A549 (cell line): ENCODE measurements around the gene CA10. TPM values are rescaled to one million over a fixed set of nuclear protein-coding genes. Genes with fewer than 3 reads are reported as not detected.

Experiments used
- ATAC-seq, 2 experiments: fragments of 200-7000 bp in 1 of 2; fragments of >200 bp in 1 of 2; cut with Nextera tagmentation in 1 of 2; cut with Tn5 transposase in 1 of 2; 3 replicates each; pipeline versions ENCODE4 v1.8.0 to v1.9.1; 2018 to 2020; ENCODE audit warnings: mild to moderate bottlenecking in 1 of 2, moderate library complexity in 1 of 2
- CTCF ChIA-PET: fragments of 300-600 bp; sonication (Branson Sonifier 250); formaldehyde crosslinking; extraction: SDS; loops from one replicate; lab custom pipeline; 2021; ENCODE audit warnings: antibody characterized with exemption, inconsistent platforms; lab: Yijun Ruan, JAX
- POLR2A ChIA-PET: fragments of 350-600 bp; formaldehyde crosslinking; extraction: SDS; loops from one replicate; lab custom pipeline; 2021; ENCODE audit warnings: antibody characterized with exemption, inconsistent platforms; lab: Yijun Ruan, JAX
- DNase-seq, 2 experiments: peaks; one replicate each; pipeline versions ENCODE4 v3.0.0 to v3.0.0-alpha.2; 2011 to 2016; ENCODE audit warnings: low read depth in 1 of 2, low spot score in 1 of 2
- FAIRE-seq: peaks from 2 replicates; lab custom pipeline; 2011; peaks lifted over from hg19 to GRCh38; lab: Jason Lieb, UNC
- H3K27ac ChIP-seq, 2 experiments: fragments of >200 bp; sonication (Bioruptor Twin); formaldehyde crosslinking; 3 replicates each; pipeline ENCODE4 v1.5.1; 2016 to 2017
- H3K4me1 ChIP-seq: fragments of >200 bp; sonication (Bioruptor Twin); formaldehyde crosslinking; 3 replicates; pipeline ENCODE4 v1.6.1; 2016
- H3K4me2 ChIP-seq: fragments of >200 bp; sonication (Bioruptor Twin); formaldehyde crosslinking; 3 replicates; pipeline ENCODE4 v1.6.1; 2016
- H3K4me3 ChIP-seq: fragments of >200 bp; sonication (Bioruptor Twin); formaldehyde crosslinking; 3 replicates; pipeline ENCODE4 v1.5.1; 2016
- H3K9me3 ChIP-seq: fragments of >200 bp; sonication (Bioruptor Twin); formaldehyde crosslinking; 3 replicates; pipeline ENCODE4 v1.6.1; 2016
- BHLHE40 ChIP-seq: IDR thresholded peaks from 2 replicates; pipeline ENCODE4 v1.6.1; 2012; ENCODE audit warnings: low read depth, low read length, inconsistent platforms
- CBX2 ChIP-seq: fragments of 200-600 bp; sonication (generic); IDR thresholded peaks from 2 replicates; pipeline ENCODE4 v1.6.1; 2016; ENCODE audit warnings: low read depth, mild to moderate bottlenecking, borderline replicate concordance
- CBX8 ChIP-seq: fragments of 200-600 bp; sonication (generic); IDR thresholded peaks from 2 replicates; pipeline ENCODE4 v1.6.1; 2016
- CEBPB ChIP-seq, 2 experiments: fragments of >200 bp in 1 of 2; sonication (Bioruptor Twin) in 1 of 2; formaldehyde crosslinking in 1 of 2; IDR thresholded peaks; 2 replicates each; pipeline ENCODE4 v1.6.1; 2012 to 2016
- FOSB ChIP-seq: fragments of 250-450 bp; sonication (Bioruptor Pico); IDR thresholded peaks from 2 replicates; pipeline ENCODE4 v1.5.0; 2020; ENCODE audit warnings: mild to moderate bottlenecking, moderate library complexity
- FOSL2 ChIP-seq, 2 experiments: fragments of 450-650 bp in 1 of 2; fragments of >200 bp in 1 of 2; sonication (Bioruptor Twin) in 1 of 2; formaldehyde crosslinking; IDR thresholded peaks; 2 replicates each; pipeline versions ENCODE4 v1.5.0 to v1.6.1; 2016 to 2020; ENCODE audit warnings: mild to moderate bottlenecking in 1 of 2, moderate library complexity in 1 of 2
- GATA3 ChIP-seq: IDR thresholded peaks from 2 replicates; pipeline ENCODE4 v1.6.1; 2012; ENCODE audit warnings: borderline replicate concordance
- HEYL ChIP-seq: fragments of 250-450 bp; sonication (Bioruptor Pico); IDR thresholded peaks from 2 replicates; pipeline ENCODE4 v1.8.0; 2021; ENCODE audit warnings: mild to moderate bottlenecking, moderate library complexity
- KDM1A ChIP-seq: fragments of 200-600 bp; sonication (generic); IDR thresholded peaks from 2 replicates; pipeline ENCODE4 v1.6.1; 2016; ENCODE audit warnings: low read depth, mild to moderate bottlenecking
- MAFK ChIP-seq: fragments of 450-650 bp; IDR thresholded peaks from 2 replicates; pipeline ENCODE4 v1.6.1; 2014; ENCODE audit not compliant: partially characterized antibody
- MAZ ChIP-seq: fragments of 150-350 bp; IDR thresholded peaks from 2 replicates; pipeline ENCODE4 v1.6.1; 2014; ENCODE audit warnings: antibody characterized with exemption, low read depth, low read length, borderline replicate concordance
- SMC3 ChIP-seq: fragments of >200 bp; sonication (Bioruptor Twin); formaldehyde crosslinking; IDR thresholded peaks from 3 replicates; pipeline ENCODE4 v1.6.1; 2018; ENCODE audit warnings: inconsistent platforms
- ZC3H11A ChIP-seq: fragments of 450-650 bp; IDR thresholded peaks from 2 replicates; pipeline ENCODE4 v1.6.1; 2014; ENCODE audit warnings: antibody characterized with exemption, mild to moderate bottlenecking
- ZNF302 ChIP-seq: fragments of 250-450 bp; sonication (Bioruptor Pico); IDR thresholded peaks from 2 replicates; pipeline ENCODE4 v1.9.0; 2021; ENCODE audit warnings: inconsistent platforms, mild to moderate bottlenecking, moderate library complexity
- whole genome bisulfite sequencing: methylation state at CpG from one replicate; pipeline ENCODE4 v1.1.6; 2017; ENCODE audit errors: missing lambda C conversion rate; 5-methylcytosine and 5-hydroxymethylcytosine counted together
- polyA plus RNA-seq, 4 experiments: library from polyadenylated mRNA; depleted of rRNA in 3 of 4; stranded (reverse); fragments of >200 nt; fragmentation: RNase III in 1 of 4; extraction: RNeasy Plus Mini Kit Qiagen cat#74134 plus additional on column Dnase treatment in 1 of 4; gene quantifications; 2 replicates in 3 of 4; 3 replicates in 1 of 4; pipeline ENCODE4 v1.2.3, GENCODE V29; 2011 to 2017
- TF ChIP-seq, protein P1 (sequence below): fragments of 250-450 bp; sonication (Bioruptor Pico); IDR thresholded peaks from 2 replicates; pipeline ENCODE4 v1.5.0; 2021; ENCODE audit warnings: mild to moderate bottlenecking, moderate library complexity, borderline replicate concordance
- TF ChIP-seq, protein P2 (sequence below): fragments of >200 bp; sonication (Bioruptor Twin); formaldehyde crosslinking; IDR thresholded peaks from 2 replicates; pipeline ENCODE4 v1.6.1; 2016
- TF ChIP-seq, protein P3 (sequence below): fragments of 250-450 bp; sonication (Bioruptor Pico); IDR thresholded peaks from 2 replicates; pipeline ENCODE4 v1.5.0; 2020; ENCODE audit warnings: low read depth, mild to moderate bottlenecking, moderate library complexity
- TF ChIP-seq, protein P4 (sequence below): fragments of 450-650 bp; IDR thresholded peaks from 2 replicates; pipeline ENCODE4 v1.6.1; 2014; ENCODE audit warnings: antibody characterized with exemption

CA10 gene
- polyA plus RNA-seq, 2 of the 4 experiments (the other 2 are of a cell fraction), result not detected

DNA sequence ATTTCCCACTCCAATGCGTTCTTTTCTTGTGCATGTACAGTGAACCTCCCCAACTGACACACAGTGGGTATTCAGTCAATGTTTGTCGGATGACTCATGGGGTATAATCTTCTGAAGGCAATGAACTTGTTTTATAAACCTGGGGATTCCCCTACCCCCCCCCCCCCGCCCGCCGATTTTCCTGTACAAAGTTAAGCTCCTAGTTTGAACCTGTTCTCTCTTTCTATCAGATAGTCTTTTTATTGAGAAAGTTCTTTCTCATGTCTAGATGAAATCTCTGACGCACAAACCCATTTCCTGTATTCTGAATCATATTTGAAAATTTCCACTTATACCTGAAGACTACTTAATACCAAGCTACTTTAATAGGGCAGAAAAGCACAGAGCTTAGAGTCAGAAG is 338.3 kb downstream of the CA10 start:
- TF ChIP-seq CBX8 (no peak), KDM1A (no peak), SMC3 (no peak), GATA3 (no peak), CBX2 (no peak)
- TF ChIP-seq, protein P1, sequence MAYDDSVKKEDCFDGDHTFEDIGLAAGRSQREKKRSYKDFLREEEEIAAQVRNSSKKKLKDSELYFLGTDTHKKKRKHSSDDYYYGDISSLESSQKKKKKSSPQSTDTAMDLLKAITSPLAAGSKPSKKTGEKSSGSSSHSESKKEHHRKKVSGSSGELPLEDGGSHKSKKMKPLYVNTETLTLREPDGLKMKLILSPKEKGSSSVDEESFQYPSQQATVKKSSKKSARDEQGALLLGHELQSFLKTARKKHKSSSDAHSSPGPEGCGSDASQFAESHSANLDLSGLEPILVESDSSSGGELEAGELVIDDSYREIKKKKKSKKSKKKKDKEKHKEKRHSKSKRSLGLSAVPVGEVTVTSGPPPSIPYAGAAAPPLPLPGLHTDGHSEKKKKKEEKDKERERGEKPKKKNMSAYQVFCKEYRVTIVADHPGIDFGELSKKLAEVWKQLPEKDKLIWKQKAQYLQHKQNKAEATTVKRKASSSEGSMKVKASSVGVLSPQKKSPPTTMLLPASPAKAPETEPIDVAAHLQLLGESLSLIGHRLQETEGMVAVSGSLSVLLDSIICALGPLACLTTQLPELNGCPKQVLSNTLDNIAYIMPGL (CRISPR knock-in tag), result no peak
- Histone ChIP-seq H3K4me3 (no peak overlapping the region), H3K9me3 (no peaks in the 10 kb centered on the region), H3K27ac (no peak overlapping the region), H3K4me2 (no peak overlapping the region), H3K4me1 (no peaks in the 10 kb centered on the region)
- ATAC-seq (no peak), FAIRE-seq (no peak), DNase-seq (no peak)
- WGBS, result 12% methylated on average over 3 of the region's 6 CpGs
- ChIA-PET CTCF (interaction anchor here (0.8 kb wide), 1 partner anchor 285 kb away, joined by 3 read pairs; no protein-coding TSS in a partner anchor), POLR2A (no interaction called here)

- TF ChIP-seq HEYL, result no peak
- TF ChIP-seq ZC3H11A, result no peak
- no peak for TF ChIP-seq FOSB
- no peak for TF ChIP-seq MAFK
- TF ChIP-seq FOSL2 (IDR thresholded peaks at IDR 0.05), result no peak
- no peak for TF ChIP-seq FOSL2 (CRISPR knock-in tag; IDR thresholded peaks at IDR 0.05)
- no peak for TF ChIP-seq ZNF302
- TF ChIP-seq, protein P2, sequence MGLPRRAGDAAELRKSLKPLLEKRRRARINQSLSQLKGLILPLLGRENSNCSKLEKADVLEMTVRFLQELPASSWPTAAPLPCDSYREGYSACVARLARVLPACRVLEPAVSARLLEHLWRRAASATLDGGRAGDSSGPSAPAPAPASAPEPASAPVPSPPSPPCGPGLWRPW, result no peak
- TF ChIP-seq CEBPB (IDR thresholded peaks at IDR 0.05), result no peak
- TF ChIP-seq, protein P3, sequence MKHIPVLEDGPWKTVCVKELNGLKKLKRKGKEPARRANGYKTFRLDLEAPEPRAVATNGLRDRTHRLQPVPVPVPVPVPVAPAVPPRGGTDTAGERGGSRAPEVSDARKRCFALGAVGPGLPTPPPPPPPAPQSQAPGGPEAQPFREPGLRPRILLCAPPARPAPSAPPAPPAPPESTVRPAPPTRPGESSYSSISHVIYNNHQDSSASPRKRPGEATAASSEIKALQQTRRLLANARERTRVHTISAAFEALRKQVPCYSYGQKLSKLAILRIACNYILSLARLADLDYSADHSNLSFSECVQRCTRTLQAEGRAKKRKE (CRISPR knock-in tag), result no peak
- TF ChIP-seq CBX8, result no peak
- FAIRE-seq, result no peak
- Histone ChIP-seq H3K27ac (no peak overlapping the region), H3K4me1 (no peaks in the 10 kb centered on the region), H3K9me3 (no peaks in the 10 kb centered on the region), H3K4me2 (no peak overlapping the region), H3K4me3 (no peak overlapping the region)
- ChIA-PET POLR2A (no interaction called here), CTCF (interaction anchor here (1.5 kb wide), 1 partner anchor 10 kb away, joined by 4 read pairs; no protein-coding TSS in a partner anchor)
- ATAC-seq, result no peak
- DNase-seq, result no peak
- 3% methylated on average over 6 of the region's 6 CpGs for WGBS
Measured at GRCh38 chr17:51819341-51820219, 338.9 kb downstream of the CA10 start.

- ChIA-PET POLR2A (no interaction called here), CTCF (interaction anchor here (0.9 to 1.5 kb wide), 2 partner anchors 9 to 284 kb away, joined by 3 to 4 read pairs; no protein-coding TSS in a partner anchor)
- Histone ChIP-seq H3K27ac (no peak overlapping the region), H3K9me3 (no peaks in the 10 kb centered on the region), H3K4me3 (no peak overlapping the region), H3K4me2 (no peak overlapping the region), H3K4me1 (no peaks in the 10 kb centered on the region)
- 7% methylated on average over 1 of the region's 1 CpG for whole genome bisulfite sequencing
- DNase-seq, result no peak
- TF ChIP-seq BHLHE40, result no peak
- TF ChIP-seq, protein P4, sequence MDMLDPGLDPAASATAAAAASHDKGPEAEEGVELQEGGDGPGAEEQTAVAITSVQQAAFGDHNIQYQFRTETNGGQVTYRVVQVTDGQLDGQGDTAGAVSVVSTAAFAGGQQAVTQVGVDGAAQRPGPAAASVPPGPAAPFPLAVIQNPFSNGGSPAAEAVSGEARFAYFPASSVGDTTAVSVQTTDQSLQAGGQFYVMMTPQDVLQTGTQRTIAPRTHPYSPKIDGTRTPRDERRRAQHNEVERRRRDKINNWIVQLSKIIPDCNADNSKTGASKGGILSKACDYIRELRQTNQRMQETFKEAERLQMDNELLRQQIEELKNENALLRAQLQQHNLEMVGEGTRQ, result no peak
- no peak for TF ChIP-seq MAZ
- no peak for ATAC-seq
- no peak for FAIRE-seq
Measured at GRCh38 chr17:51818777-51819176, 339.7 kb downstream of the CA10 start.
